Psoas muscle (tissue), 8 donors: ENCODE results near the gene AQP2. TPM values are rescaled to one million over a fixed set of nuclear protein-coding genes. Genes with fewer than 3 reads are reported as not detected.
A peak's percentile ranks its signal among the peaks of the same experiment; 100 is the strongest.

Experiments
- ATAC-seq, 4 donors: fragments of 200-7000 bp; cut with Tn5 transposase; one replicate each; pipeline ENCODE4 v1.9.1; 2020; ENCODE audit warnings: moderate library complexity in 3 of 4, mild to moderate bottlenecking in 2 of 4
- DNase-seq, 2 donors: peaks; one replicate each; pipeline ENCODE4 v3.0.0-alpha.2; 2020
- H3K27ac ChIP-seq: fragments of 200-600 bp; one replicate; pipeline ENCODE4 v1.8.0; 2022
- H3K27me3 ChIP-seq, 3 donors: fragments of 200-600 bp in 1 of 3; one replicate each; pipeline versions ENCODE4 v1.6.1 to v1.8.0; 2013 to 2022; ENCODE audit warnings: low read length in 2 of 3, mild to moderate bottlenecking in 2 of 3, moderate library complexity in 1 of 3; ENCODE audit not compliant: insufficient read depth in 3 of 3
- H3K36me3 ChIP-seq, 2 donors: fragments of 200-600 bp in 1 of 2; one replicate each; pipeline versions ENCODE4 v1.6.1 to v1.8.0; 2013 to 2022; ENCODE audit warnings: low read depth in 1 of 2, mild to moderate bottlenecking in 1 of 2, moderate library complexity in 1 of 2; ENCODE audit not compliant: insufficient read depth in 1 of 2
- H3K4me1 ChIP-seq: fragments of 200-600 bp; one replicate; pipeline ENCODE4 v1.8.0; 2022
- H3K4me3 ChIP-seq: fragments of 200-600 bp; one replicate; pipeline ENCODE4 v1.8.0; 2022; ENCODE audit warnings: mild to moderate bottlenecking
- H3K9me3 ChIP-seq: fragments of 200-600 bp; one replicate; pipeline ENCODE4 v1.8.0; 2022
- WGBS, 3 donors: extraction: QIAGEN DNeasy Blood & Tissue Kit; methylation state at CpG; one replicate each; pipeline versions ENCODE4 v1.1.6 to v1.1.7; 2013; 5-methylcytosine and 5-hydroxymethylcytosine counted together
- intact Hi-C, 2 donors: fragments of 100-400 bp; cut with DNase I; formaldehyde crosslinking; loops; one replicate each; pipeline versions ENCODE4 v1.11.0 to v1.14.2; 2022
- polyA plus RNA-seq, 3 donors: library from polyadenylated mRNA; stranded (reverse); fragments of 200-250 nt; gene quantifications; one replicate each; pipeline ENCODE4 v1.2.3, GENCODE V29; 2013
- total RNA-seq, 4 donors: library from RNA; stranded (reverse); fragmentation: NEBNext Ultra II Directional in 2 of 4; extraction: Animal tissue kit (Norgen Biotek cat#: 25700) in 2 of 4; gene quantifications; one replicate each; pipeline versions ENCODE4 v1.2.1 to v1.2.4, GENCODE V29; 2021 to 2023
- TF ChIP-seq, protein P1 (sequence below): fragments of 200-600 bp; IDR thresholded peaks from one replicate; pipeline ENCODE4 v1.8.0; 2022; ENCODE audit warnings: antibody characterized with exemption
- donor health status: healthy with polysubstance abuse.
- donor health status: DM: no; HTN: no; CAD: no; lungs with moderate emphysema.
- donor health status: Bipolar disorder and iron deficiency.
- donor health status: healthy.
- donor health status: DM: yes; HTN: yes; CAD: no.
- donor health status: DM: no; HTN: no; CAD: no.
- donor health status: DM: no; HTN: no; CAD: no.
- donor health status: DM: yes; HTN: yes; CAD: no.

Gene AQP2
- total and polyA plus RNA-seq, 7 donors = not detected

DNA sequence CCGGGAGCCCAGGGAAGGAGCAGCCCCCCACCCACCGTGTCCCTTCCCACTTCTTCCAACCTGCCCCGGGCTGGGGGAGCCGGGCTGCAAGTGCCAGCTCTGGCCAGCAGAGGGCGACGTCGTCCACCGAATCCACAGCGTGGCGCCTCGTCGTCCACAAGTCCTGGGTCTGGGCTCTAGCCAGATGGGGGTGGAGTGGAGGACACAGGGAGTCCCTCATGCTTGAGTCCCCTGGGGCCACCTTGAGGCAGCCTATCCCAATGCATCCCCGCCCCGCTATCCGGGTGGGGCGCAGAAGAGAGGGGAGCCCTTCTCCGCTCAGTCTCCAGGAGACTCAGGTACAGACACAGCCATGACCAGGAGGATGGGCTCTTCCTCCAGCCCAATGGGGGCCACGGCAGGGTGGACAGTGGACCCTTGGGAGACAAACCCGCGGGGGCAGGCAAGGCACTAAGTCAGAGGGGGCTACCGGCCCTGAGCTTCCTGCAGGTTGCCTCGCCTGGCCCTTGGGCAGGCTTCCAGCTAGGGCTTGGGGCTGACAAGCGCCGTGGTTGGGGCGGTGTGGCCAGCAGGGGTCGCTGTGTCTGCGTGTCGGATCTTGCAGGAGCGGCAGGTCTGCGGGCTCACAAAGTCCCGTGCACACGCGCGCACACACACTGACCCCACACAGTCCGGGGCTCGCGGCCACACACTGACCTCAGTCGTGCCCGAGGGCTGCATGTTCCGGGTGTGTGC, 16.7 kb downstream of the AQP2 start:
- intact Hi-C loops = loop anchor here (1.0 to 10.0 kb wide), 6 partner anchors 96 to 198 kb away; partner anchors contain the start of gene CERS5 (in 1 of the 2)
- Histone ChIP-seq H3K27me3 (peaks cover 0 to 52% (median 1%) of the 10 kb centered on the region in 3 donors), H3K36me3 (no peaks in the 10 kb centered on the region), H3K9me3 (no peaks in the 10 kb centered on the region), H3K4me3 (peak overlapping the region; percentile 53), H3K27ac (no peak overlapping the region), H3K4me1 (peaks cover 4% of the 10 kb centered on the region)
- TF ChIP-seq, protein P1, sequence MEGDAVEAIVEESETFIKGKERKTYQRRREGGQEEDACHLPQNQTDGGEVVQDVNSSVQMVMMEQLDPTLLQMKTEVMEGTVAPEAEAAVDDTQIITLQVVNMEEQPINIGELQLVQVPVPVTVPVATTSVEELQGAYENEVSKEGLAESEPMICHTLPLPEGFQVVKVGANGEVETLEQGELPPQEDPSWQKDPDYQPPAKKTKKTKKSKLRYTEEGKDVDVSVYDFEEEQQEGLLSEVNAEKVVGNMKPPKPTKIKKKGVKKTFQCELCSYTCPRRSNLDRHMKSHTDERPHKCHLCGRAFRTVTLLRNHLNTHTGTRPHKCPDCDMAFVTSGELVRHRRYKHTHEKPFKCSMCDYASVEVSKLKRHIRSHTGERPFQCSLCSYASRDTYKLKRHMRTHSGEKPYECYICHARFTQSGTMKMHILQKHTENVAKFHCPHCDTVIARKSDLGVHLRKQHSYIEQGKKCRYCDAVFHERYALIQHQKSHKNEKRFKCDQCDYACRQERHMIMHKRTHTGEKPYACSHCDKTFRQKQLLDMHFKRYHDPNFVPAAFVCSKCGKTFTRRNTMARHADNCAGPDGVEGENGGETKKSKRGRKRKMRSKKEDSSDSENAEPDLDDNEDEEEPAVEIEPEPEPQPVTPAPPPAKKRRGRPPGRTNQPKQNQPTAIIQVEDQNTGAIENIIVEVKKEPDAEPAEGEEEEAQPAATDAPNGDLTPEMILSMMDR = peak; percentile 83
- peak; percentile 85 to 93 (median 89) for ATAC-seq
- WGBS, 3 donors = 3 to 5% (median 4%) methylated on average over 37 to 40 of the region's 40 CpGs
- DNase-seq = peak; percentile 89 to 92

DNA sequence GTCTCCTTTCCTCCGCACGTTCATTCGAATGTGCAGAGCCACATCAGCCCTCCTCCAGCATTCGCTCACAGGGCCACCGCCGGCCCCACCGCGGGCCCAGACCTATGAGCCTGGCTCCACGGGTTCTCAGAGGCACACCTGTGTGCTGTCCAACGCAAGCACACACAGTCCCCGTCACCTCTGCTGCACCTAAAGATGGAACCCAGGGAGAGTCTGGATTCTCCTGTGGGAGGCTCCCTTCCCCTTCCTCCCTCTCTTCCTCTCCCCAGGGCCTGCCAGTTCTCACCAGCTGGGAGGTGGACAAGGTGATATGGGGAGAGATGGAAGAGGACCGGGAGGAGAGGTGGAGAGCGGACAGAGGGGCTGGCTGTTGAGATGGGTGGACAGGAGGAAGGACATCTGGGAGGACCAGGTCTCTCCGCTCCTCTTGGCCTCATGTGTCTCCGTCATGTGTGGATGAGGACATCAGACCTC, 17.3 kb downstream of the AQP2 start:
- Histone ChIP-seq H3K27ac (no peak overlapping the region), H3K4me3 (peak overlapping the region; percentile 53), H3K9me3 (no peaks in the 10 kb centered on the region), H3K4me1 (peaks cover 4% of the 10 kb centered on the region), H3K36me3 (no peaks in the 10 kb centered on the region), H3K27me3 (peaks cover 0 to 48% (median 1%) of the 10 kb centered on the region in 3 donors)
- intact Hi-C loops = loop anchor here (1.0 to 10.0 kb wide), 6 partner anchors 95 to 197 kb away; partner anchors contain the start of gene CERS5 (in 1 of the 2)
- DNase-seq (no peak), ATAC-seq (no peak)
- TF ChIP-seq, protein P1 = no peak
- 39 to 44% (median 43%) methylated on average over 15 of the region's 15 CpGs for WGBS, 3 donors

- Histone ChIP-seq H3K27ac (no peak overlapping the region), H3K4me1 (peaks cover 4% of the 10 kb centered on the region), H3K9me3 (no peaks in the 10 kb centered on the region), H3K27me3 (peaks cover 0 to 48% (median 0%) of the 10 kb centered on the region in 3 donors), H3K36me3 (no peaks in the 10 kb centered on the region), H3K4me3 (no peak overlapping the region)
- DNase-seq (no peak), ATAC-seq (no peak)
- intact Hi-C loops = loop anchor here (5.0 to 10.0 kb wide), 4 partner anchors 101 to 196 kb away; partner anchors contain the start of gene CERS5 (in 1 of the 2)
- 84 to 90% (median 89%) methylated on average over 6 of the region's 6 CpGs for WGBS, 3 donors
- TF ChIP-seq, protein P1 = no peak
Observed at GRCh38 chr12:49968471-49968870, 17.9 kb downstream of the AQP2 start.

DNA sequence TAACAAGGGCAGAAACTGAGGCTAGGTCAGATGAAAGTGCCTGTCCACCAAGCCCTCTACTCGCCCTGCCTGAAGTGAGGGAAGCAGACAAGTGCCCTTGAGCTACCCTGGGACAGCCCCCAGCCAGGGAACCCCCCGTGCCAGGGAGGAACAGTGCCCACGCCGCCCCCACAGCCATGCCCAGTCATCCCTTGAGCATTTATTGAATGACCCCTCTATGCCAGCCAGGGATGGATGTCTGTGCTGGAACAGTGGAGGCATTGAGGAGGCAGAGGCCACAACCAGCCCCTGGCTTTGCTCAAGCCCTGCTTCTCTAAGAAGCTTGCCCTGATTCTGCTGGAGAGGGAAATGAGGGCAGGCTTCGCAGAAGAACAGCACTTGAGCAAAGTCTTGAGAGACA, 18.5 kb downstream of the AQP2 start:
- TF ChIP-seq, protein P1 = no peak
- Histone ChIP-seq H3K4me1 (peaks cover 4% of the 10 kb centered on the region), H3K27me3 (peaks cover 0 to 48% (median 0%) of the 10 kb centered on the region in 3 donors), H3K36me3 (no peaks in the 10 kb centered on the region), H3K27ac (no peak overlapping the region), H3K4me3 (no peak overlapping the region), H3K9me3 (no peaks in the 10 kb centered on the region)
- 83 to 88% (median 84%) methylated on average over 5 of the region's 5 CpGs for WGBS, 3 donors
- no peak for ATAC-seq
- intact Hi-C loops = loop anchor here (5.0 to 10.0 kb wide), 4 partner anchors 102 to 196 kb away; partner anchors contain the start of gene CERS5 (in 1 of the 2)
- DNase-seq = no peak
